Measurements from ENCODE around the gene PNLIPRP1.

PNLIPRP1 gene

GRCh38 chr10:116597543-116597942 is 6.8 kb downstream of the PNLIPRP1 start:
- in situ Hi-C loops (cut with MboI; ENCODE audit: low pct_unique_long_range_greater_than_20kb, low sequenced_read_pairs, unreplicated experiment), result no loop called here
- TF ChIP-seq CTCF (IDR thresholded peaks at IDR 0.05; ENCODE audit: extremely low read depth, insufficient read depth, missing control alignments), result no peak
- no peak for DNase-seq (ENCODE audit: low spot score)

- no peak for TF ChIP-seq CTCF (IDR thresholded peaks at IDR 0.05; ENCODE audit: extremely low read depth, insufficient read depth, missing control alignments)
- in situ Hi-C loops (cut with MboI; ENCODE audit: low pct_unique_long_range_greater_than_20kb, low sequenced_read_pairs, unreplicated experiment), result no loop called here
- DNase-seq (ENCODE audit: low spot score), result no peak
Measured at GRCh38 chr10:116598329-116598728, 7.6 kb downstream of the PNLIPRP1 start.

- in situ Hi-C loops (cut with MboI; ENCODE audit: low pct_unique_long_range_greater_than_20kb, low sequenced_read_pairs, unreplicated experiment), result no loop called here
- DNase-seq (ENCODE audit: low spot score), result no peak
- TF ChIP-seq CTCF (IDR thresholded peaks at IDR 0.05; ENCODE audit: extremely low read depth, insufficient read depth, missing control alignments), result no peak
Measured at GRCh38 chr10:116599991-116600390, 9.2 kb downstream of the PNLIPRP1 start.

- DNase-seq (ENCODE audit: low spot score), result no peak
- no peak for TF ChIP-seq CTCF (IDR thresholded peaks at IDR 0.05; ENCODE audit: extremely low read depth, insufficient read depth, missing control alignments)
- in situ Hi-C loops (cut with MboI; ENCODE audit: low pct_unique_long_range_greater_than_20kb, low sequenced_read_pairs, unreplicated experiment), result no loop called here
Measured at GRCh38 chr10:116602648-116603400, 12.1 kb downstream of the PNLIPRP1 start.

GRCh38 chr10:116606061-116606483 is 15.3 kb downstream of the PNLIPRP1 start:
- no peak for DNase-seq (ENCODE audit: low spot score)
- in situ Hi-C loops (cut with MboI; ENCODE audit: low pct_unique_long_range_greater_than_20kb, low sequenced_read_pairs, unreplicated experiment), result no loop called here
- TF ChIP-seq CTCF (IDR thresholded peaks at IDR 0.05; ENCODE audit: extremely low read depth, insufficient read depth, missing control alignments), result no peak

GRCh38 chr10:116607336-116607735 is 16.6 kb downstream of the PNLIPRP1 start:
- TF ChIP-seq CTCF (IDR thresholded peaks at IDR 0.05; ENCODE audit: extremely low read depth, insufficient read depth, missing control alignments), result no peak
- in situ Hi-C loops (cut with MboI; ENCODE audit: low pct_unique_long_range_greater_than_20kb, low sequenced_read_pairs, unreplicated experiment), result no loop called here
- no peak for DNase-seq (ENCODE audit: low spot score)

All from GM13977 (cell line).